ENCODE measurements around the gene CATSPERE. TPM values are rescaled to one million over a fixed set of nuclear protein-coding genes. Genes with fewer than 3 reads are reported as not detected.
"Not testable (repeated sequence)": the region's sequence is repeated elsewhere in the genome, so short reads cannot be mapped to it uniquely, and the experiment has no call there.

CATSPERE gene
- total RNA-seq, 1 donor from 2014 or later = 1.9 TPM

- not testable (repeated sequence) for DNase-seq
These were observed 205.8 kb downstream of the CATSPERE start for GRCh38 chr1:244666672-244667418.

GRCh38 chr1:244667797-244668196, 206.7 kb downstream of the CATSPERE start:
- no peak for DNase-seq

GRCh38 chr1:244672946-244673682, 212.0 kb downstream of the CATSPERE start:
- peak; percentile 81 for DNase-seq

- no peak for DNase-seq
These were observed 213.4 kb downstream of the CATSPERE start for GRCh38 chr1:244674446-244674845.

GRCh38 chr1:244675167-244675566, 214.1 kb downstream of the CATSPERE start:
- no peak for DNase-seq

- peak; percentile 4 for DNase-seq
These were observed 217.6 kb downstream of the CATSPERE start for GRCh38 chr1:244678697-244679096.

- DNase-seq = no peak
These were observed 219.6 kb downstream of the CATSPERE start for GRCh38 chr1:244680667-244681066.

- not testable (repeated sequence) for DNase-seq
These were observed 221.0 kb downstream of the CATSPERE start for GRCh38 chr1:244682087-244682486.

Small RNA genes within 50 kb of the gene (small RNA-seq; reads per million reads assigned to genes)
- not detected for gene CYCSP5 (ENCODE audit: low replicate concordance)

Other genes with a start within 250 kb of the CATSPERE start
- 32.3 TPM for gene ADSS2, start 9.4 kb upstream of the CATSPERE start, total RNA-seq
- 43.4 TPM for gene DESI2, start 191.9 kb downstream of the CATSPERE start, total RNA-seq

All from skin of body (tissue), 3 donors.